GM20000 (cell line): ENCODE measurements around the gene PRPSAP1.
"Not testable (repeated sequence)": the region's sequence is repeated elsewhere in the genome, so short reads cannot be mapped to it uniquely, and the experiment has no call there.

ENCODE experiments used
- DNase-seq: peaks from one replicate; pipeline ENCODE4 v3.0.0; 2012; ENCODE audit warnings: low spot score
- TF ChIP-seq, protein P1 (sequence below): IDR thresholded peaks from 2 replicates; pipeline ENCODE4 v1.5.1; 2012; ENCODE audit warnings: mild to moderate bottlenecking, control low read depth; ENCODE audit errors: extremely low read depth, missing control alignments

Gene PRPSAP1

DNA sequence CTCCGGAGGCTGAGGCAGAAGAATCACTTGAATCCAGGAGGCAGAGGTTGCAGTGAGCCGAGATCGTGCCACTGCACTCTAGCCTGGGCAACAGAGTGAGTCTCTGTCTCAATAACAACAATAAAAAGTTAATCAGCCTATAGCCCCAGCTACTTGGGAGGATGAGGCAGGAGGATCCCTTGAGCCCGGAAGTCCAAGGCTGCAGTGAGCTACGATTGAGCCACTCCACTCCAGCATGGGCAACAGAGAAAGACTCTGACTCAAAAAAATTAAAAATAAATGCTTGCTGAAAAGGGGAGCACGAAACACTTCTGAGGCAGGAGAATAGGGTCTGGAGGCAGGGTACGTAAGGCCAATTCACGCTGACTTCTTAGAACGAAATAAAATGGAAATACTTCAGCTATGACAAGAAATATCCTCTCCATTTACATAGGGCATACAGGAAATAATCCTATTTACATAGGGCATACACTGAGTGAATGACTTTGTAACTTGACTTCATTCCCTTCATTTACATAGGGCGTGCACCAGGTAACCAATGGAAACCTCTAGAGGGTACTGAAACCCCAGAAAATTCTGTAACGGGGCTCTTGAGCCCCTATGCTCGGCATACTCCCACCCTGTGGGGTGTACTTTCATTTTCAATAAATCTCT, 3.2 kb upstream of the PRPSAP1 start:
- DNase-seq, result no peak
- TF ChIP-seq, protein P1, sequence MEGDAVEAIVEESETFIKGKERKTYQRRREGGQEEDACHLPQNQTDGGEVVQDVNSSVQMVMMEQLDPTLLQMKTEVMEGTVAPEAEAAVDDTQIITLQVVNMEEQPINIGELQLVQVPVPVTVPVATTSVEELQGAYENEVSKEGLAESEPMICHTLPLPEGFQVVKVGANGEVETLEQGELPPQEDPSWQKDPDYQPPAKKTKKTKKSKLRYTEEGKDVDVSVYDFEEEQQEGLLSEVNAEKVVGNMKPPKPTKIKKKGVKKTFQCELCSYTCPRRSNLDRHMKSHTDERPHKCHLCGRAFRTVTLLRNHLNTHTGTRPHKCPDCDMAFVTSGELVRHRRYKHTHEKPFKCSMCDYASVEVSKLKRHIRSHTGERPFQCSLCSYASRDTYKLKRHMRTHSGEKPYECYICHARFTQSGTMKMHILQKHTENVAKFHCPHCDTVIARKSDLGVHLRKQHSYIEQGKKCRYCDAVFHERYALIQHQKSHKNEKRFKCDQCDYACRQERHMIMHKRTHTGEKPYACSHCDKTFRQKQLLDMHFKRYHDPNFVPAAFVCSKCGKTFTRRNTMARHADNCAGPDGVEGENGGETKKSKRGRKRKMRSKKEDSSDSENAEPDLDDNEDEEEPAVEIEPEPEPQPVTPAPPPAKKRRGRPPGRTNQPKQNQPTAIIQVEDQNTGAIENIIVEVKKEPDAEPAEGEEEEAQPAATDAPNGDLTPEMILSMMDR, result no peak

DNA sequence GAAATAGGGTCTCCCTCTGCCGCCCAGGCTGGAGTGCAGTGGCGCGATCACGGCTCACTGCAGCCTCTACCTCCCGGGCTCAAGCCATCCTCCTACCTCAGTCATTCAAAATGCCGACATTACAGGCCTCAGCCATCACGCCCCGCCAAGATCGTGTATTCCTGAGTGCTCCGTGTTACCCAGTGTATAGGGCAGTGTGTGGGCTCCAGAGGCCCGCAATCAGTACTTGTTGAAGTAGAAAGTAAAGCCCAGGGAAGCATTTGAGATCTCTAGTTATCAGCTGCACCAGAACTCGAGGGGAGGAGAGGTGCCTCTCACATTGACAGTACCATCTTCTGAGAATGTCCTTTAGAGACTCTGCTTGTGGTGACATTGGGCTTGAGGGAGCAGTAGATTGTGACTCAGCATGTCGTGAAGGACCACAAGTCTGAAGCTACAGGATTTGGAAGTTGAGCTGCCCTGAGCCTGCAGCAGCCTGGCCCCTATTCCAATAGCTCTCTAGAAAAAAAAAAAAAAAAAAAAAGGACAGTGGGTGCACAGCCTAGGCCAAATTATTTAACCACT, 1.1 kb upstream of the PRPSAP1 start:
- TF ChIP-seq, protein P1, result no peak
- DNase-seq, result no peak

DNA sequence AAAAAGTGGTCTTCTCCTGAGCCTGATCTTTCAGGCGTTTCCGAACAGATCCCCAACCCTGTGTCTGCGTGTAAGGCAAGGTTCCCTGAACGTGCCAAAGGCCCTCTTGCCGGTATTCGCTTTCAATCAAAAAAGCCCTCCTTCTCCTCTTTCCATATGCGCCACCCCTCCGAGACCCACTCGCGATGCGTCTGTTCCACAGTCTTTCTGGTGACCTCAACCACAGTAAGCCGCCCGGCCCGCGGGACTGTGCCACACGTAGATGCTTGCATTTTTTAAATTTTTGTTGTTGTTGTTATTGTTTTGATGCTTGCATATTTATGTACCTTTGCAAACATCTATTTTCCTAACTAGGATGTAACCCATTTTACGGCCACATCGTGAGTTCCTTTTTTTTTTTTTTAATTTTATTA, 607 bp upstream of the PRPSAP1 start:
- no peak for DNase-seq
- TF ChIP-seq, protein P1, result no peak

DNA sequence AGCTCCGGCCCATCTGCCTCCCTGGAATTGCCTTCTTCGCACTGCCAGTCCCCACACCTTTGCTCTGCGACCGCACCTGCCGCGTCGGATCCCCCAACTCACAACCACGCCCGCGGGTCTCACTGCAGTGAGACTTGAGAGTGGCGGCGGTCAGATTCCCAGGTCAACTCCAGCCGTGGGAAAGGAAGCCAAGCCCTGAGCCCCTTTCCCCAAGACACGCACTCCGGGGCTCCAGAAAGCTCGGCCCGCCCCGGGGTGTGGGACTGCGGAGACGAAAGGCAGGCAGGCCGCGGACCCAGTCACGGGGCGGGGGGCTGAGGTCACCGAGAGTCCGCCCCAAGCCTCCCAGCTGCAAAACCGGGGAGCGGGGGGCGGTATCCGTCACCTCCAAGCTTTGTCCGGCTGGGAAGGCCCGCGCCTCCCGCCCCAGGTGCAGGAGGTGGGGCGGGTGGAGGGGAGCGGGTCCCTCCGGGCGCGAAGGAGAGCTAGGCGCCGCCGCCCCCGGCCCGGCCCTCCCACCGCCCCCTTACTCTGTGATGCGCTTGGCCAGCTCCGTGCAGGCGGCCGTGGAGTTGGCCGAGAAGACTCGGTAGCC, 615 bp downstream of the PRPSAP1 start:
- TF ChIP-seq, protein P1, result no peak
- DNase-seq, result peak; percentile 67

DNA sequence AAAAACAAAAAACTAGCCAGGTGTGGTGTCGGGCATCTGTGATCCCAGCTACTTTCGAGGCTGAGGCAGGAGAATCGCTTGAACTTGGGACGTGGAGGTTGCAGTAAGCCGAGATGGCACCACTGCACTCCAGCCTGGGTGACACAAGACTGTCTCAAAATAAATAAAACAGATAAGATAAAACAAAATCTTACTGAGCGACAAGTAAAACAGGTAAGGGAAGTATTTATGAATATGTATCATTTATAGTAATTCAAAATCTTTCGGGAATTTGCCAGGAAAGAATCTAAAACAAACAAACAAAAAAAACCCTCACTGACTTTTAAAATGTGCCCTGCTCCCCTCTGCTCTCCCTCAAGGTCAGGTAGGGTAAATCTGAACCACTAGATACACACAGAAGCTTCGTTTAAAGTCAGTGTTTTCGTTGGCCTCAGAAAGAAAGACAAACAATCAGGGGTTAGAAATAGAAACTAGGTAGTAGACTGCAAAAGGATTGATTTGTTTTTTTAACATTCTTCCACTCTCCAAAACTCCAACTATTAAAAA, 2.1 kb downstream of the PRPSAP1 start:
- TF ChIP-seq, protein P1, result no peak
- no peak for DNase-seq

DNA sequence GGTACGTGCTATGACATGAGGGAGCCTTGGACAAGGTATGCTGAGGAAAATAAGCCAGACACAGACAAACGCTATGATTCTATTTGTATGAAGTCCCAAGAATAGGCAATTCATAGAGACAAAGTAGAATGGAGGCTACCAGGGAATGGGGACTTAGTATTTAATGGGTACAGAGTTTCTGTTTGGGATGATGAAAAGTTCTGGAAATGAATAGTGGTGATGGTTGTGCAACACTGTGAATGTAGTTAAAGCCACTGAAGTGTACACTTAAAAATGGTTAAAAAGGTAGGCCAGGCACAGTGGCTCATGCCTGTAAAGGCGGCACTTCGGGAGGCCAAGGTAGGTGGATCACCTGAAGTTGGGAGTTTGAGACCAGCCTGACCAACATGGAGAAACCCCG, 3.3 kb downstream of the PRPSAP1 start:
- TF ChIP-seq, protein P1, result no peak
- DNase-seq, result no peak

DNA sequence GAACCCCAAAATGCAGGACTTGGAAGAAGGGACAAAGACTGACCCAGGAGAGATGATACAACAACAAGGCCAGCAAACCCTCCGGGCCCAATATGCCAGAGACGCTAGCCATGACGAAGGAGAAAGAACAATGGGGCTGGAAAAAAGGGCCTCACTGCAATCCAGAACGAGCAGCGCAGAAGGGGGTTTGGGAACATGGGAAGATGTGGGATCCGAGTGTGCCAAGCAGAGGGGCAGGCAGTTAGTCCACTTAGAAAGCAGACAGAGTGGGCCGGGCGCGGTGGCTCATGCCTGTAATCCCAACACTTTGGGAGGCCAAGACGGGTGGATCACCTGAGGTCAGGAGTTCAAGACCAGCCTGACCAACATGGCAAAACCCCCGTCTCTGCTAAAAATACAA, 6.8 kb downstream of the PRPSAP1 start:
- DNase-seq, result not testable (repeated sequence)
